WTC11 (cell line): Measurements from ENCODE around the gene MCM3AP.

Source experiments
- SP1 ChIP-seq: sonication (generic); formaldehyde crosslinking; conservative IDR thresholded peaks from 2 replicates; pipeline ENCODE4 v1.8.1; 2022; ENCODE audit warnings: missing genetic modification reagents
- TF ChIP-seq, protein P1 (sequence below): fragments of 200-600 bp; IDR thresholded peaks from 2 replicates; pipeline ENCODE4 v1.8.0; 2022; ENCODE audit warnings: antibody characterized with exemption
- TF ChIP-seq, protein P2 (sequence below): sonication (generic); formaldehyde crosslinking; IDR thresholded peaks from 2 replicates; pipeline ENCODE4 v1.8.0; 2022; ENCODE audit warnings: mild to moderate bottlenecking, missing genetic modification reagents
- TF ChIP-seq, protein P3 (sequence below): sonication (generic); formaldehyde crosslinking; IDR thresholded peaks from 2 replicates; pipeline ENCODE4 v1.8.1; 2022; ENCODE audit warnings: low read depth, missing genetic modification reagents, borderline replicate concordance

DNA sequence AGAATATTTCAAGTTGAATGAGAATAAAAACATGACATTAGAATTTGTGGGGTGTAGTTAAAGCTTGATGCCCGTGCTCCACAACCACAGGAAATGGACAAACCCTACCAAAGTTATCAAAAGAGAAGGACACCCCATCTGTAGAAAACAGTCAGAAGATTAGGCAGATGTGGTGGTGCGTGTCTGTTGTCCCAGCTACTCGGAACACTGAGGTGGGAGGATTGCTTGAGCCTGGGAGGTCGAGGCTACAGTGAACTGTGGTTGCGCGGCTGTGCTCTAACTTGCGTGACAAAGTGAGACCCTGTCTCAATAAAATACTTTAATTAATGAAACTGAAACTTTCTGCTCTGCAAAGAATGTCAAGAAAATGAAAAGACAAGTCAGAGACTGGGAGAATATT is 99.7 kb downstream of the MCM3AP start:
- TF ChIP-seq, protein P1, sequence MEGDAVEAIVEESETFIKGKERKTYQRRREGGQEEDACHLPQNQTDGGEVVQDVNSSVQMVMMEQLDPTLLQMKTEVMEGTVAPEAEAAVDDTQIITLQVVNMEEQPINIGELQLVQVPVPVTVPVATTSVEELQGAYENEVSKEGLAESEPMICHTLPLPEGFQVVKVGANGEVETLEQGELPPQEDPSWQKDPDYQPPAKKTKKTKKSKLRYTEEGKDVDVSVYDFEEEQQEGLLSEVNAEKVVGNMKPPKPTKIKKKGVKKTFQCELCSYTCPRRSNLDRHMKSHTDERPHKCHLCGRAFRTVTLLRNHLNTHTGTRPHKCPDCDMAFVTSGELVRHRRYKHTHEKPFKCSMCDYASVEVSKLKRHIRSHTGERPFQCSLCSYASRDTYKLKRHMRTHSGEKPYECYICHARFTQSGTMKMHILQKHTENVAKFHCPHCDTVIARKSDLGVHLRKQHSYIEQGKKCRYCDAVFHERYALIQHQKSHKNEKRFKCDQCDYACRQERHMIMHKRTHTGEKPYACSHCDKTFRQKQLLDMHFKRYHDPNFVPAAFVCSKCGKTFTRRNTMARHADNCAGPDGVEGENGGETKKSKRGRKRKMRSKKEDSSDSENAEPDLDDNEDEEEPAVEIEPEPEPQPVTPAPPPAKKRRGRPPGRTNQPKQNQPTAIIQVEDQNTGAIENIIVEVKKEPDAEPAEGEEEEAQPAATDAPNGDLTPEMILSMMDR: no peak
- TF ChIP-seq, protein P2, sequence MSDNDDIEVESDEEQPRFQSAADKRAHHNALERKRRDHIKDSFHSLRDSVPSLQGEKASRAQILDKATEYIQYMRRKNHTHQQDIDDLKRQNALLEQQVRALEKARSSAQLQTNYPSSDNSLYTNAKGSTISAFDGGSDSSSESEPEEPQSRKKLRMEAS (CRISPR knock-in tag): no peak
- TF ChIP-seq SP1 (CRISPR knock-in tag): no peak
- TF ChIP-seq, protein P3, sequence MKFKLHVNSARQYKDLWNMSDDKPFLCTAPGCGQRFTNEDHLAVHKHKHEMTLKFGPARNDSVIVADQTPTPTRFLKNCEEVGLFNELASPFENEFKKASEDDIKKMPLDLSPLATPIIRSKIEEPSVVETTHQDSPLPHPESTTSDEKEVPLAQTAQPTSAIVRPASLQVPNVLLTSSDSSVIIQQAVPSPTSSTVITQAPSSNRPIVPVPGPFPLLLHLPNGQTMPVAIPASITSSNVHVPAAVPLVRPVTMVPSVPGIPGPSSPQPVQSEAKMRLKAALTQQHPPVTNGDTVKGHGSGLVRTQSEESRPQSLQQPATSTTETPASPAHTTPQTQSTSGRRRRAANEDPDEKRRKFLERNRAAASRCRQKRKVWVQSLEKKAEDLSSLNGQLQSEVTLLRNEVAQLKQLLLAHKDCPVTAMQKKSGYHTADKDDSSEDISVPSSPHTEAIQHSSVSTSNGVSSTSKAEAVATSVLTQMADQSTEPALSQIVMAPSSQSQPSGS: no peak
